Keratinocyte (primary cell): ENCODE results near the gene MAGI2. TPM values are rescaled to one million over a fixed set of nuclear protein-coding genes. Genes with fewer than 3 reads are reported as not detected.

ENCODE experiments used
- DNase-seq: peaks from one replicate; pipeline ENCODE4 v3.0.0-alpha.2; 2011; ENCODE audit warnings: low read depth, missing footprints, low spot score
- FAIRE-seq: peaks from 2 replicates; lab custom pipeline; 2011; peaks lifted over from hg19 to GRCh38; lab: Jason Lieb, UNC
- H2AFZ ChIP-seq: 2 replicates; pipeline ENCODE4 v1.6.0; 2012; ENCODE audit warnings: low read length, control low read depth, inconsistent platforms; ENCODE audit not compliant: control insufficient read depth
- H3K27ac ChIP-seq: 2 replicates; pipeline ENCODE4 v1.5.1; 2011; ENCODE audit warnings: low read length; ENCODE audit not compliant: control insufficient read depth, insufficient read depth
- H3K27me3 ChIP-seq: 3 replicates; pipeline ENCODE4 v1.6.0; 2011; ENCODE audit warnings: low read length; ENCODE audit not compliant: control insufficient read depth, insufficient read depth; ENCODE audit errors: extremely low read depth
- H3K36me3 ChIP-seq, 2 experiments: 2 replicates in 1 of 2; 3 replicates in 1 of 2; pipeline ENCODE4 v1.5.1; 2011; ENCODE audit warnings: low read length in 2 of 2, mild to moderate bottlenecking in 1 of 2; ENCODE audit not compliant: control insufficient read depth in 2 of 2, insufficient read depth in 2 of 2; ENCODE audit errors: extremely low read depth in 1 of 2
- H3K4me1 ChIP-seq: 3 replicates; pipeline ENCODE4 v1.5.1; 2011; ENCODE audit warnings: low read length; ENCODE audit not compliant: control insufficient read depth, insufficient read depth; ENCODE audit errors: extremely low read depth
- H3K4me2 ChIP-seq: 3 replicates; pipeline ENCODE4 v1.6.0; 2011; ENCODE audit warnings: low read depth, low read length; ENCODE audit not compliant: control insufficient read depth, insufficient read depth; ENCODE audit errors: extremely low read depth
- H3K4me3 ChIP-seq, 3 experiments: fragments of 200-600 bp in 1 of 3; sonication (generic) in 1 of 3; 2 replicates in 2 of 3; 3 replicates in 1 of 3; pipeline ENCODE4 v1.5.1; 2011 to 2016; ENCODE audit warnings: low read length in 3 of 3, mild to moderate bottlenecking in 3 of 3, control low read depth in 2 of 3, inconsistent platforms in 1 of 3, low read depth in 1 of 3, mixed read lengths in 1 of 3, mixed run types in 1 of 3, moderate library complexity in 1 of 3; ENCODE audit not compliant: control insufficient read depth in 2 of 3, insufficient read depth in 2 of 3; ENCODE audit errors: extremely low read depth in 1 of 3
- H3K79me2 ChIP-seq: 2 replicates; pipeline ENCODE4 v1.6.0; 2012; ENCODE audit warnings: low read length; ENCODE audit not compliant: control insufficient read depth, insufficient read depth
- H3K9ac ChIP-seq: 3 replicates; pipeline ENCODE4 v1.6.0; 2011; ENCODE audit warnings: low read length; ENCODE audit not compliant: control insufficient read depth, insufficient read depth; ENCODE audit errors: extremely low read depth
- H3K9me1 ChIP-seq: 3 replicates; pipeline ENCODE4 v1.6.0; 2011; ENCODE audit warnings: low read length; ENCODE audit not compliant: control insufficient read depth, insufficient read depth; ENCODE audit errors: extremely low read depth
- H3K9me3 ChIP-seq: 2 replicates; pipeline ENCODE4 v1.5.1; 2012; ENCODE audit warnings: low read depth, low read length; ENCODE audit not compliant: control insufficient read depth
- H4K20me1 ChIP-seq: 3 replicates; pipeline ENCODE4 v1.6.0; 2011; ENCODE audit warnings: low read length; ENCODE audit not compliant: control insufficient read depth, insufficient read depth; ENCODE audit errors: extremely low read depth
- CTCF ChIP-seq, 3 experiments: IDR thresholded peaks in 1 of 3; conservative IDR thresholded peaks in 1 of 3; optimal IDR thresholded peaks in 1 of 3; 2 replicates in 2 of 3; 3 replicates in 1 of 3; pipeline versions ENCODE3 to v1.5.1; 2011; ENCODE audit warnings: low read length in 3 of 3, mild to moderate bottlenecking in 3 of 3, moderate library complexity in 2 of 3, control low read depth in 1 of 3, inconsistent platforms in 1 of 3; ENCODE audit not compliant: insufficient read depth in 2 of 3; ENCODE audit errors: extremely low read depth in 1 of 3
- EZH2 ChIP-seq: IDR thresholded peaks from one replicate; pipeline ENCODE4 v1.6.1; 2012; ENCODE audit warnings: inconsistent platforms, mild to moderate bottlenecking, low read length, moderate library complexity
- dilution Hi-C: fragments of 300-500 bp; cut with MboI; formaldehyde crosslinking; loops from one replicate; pipeline ENCODE4 v1.7.0; 2020; ENCODE audit warnings: low sequenced_read_pairs; ENCODE audit not compliant: extremely low pct_ligation_motif_present
- polyA plus RNA-seq, 5 experiments: library from polyadenylated mRNA; depleted of rRNA in 3 of 5; stranded (reverse) in 3 of 5; stranded (forward) in 1 of 5; unstranded in 1 of 5; fragments of >200 nt; gene quantifications; 1 replicate in 1 of 5; 2 replicates in 3 of 5; 3 replicates in 1 of 5; pipeline versions ENCODE4 v1.2.1 to v1.2.3, GENCODE V29; 2011 to 2012; ENCODE audit warnings: missing spikeins in 2 of 5, low read depth in 1 of 5, low replicate concordance in 1 of 5

Gene MAGI2
- polyA plus RNA-seq, 1 donor (not counting 4 experiments of a cell fraction or from before 2014, with no cell fraction given) = 0.07 TPM

GRCh38 chr7:79217468-79217867 lies 236.0 kb downstream of the MAGI2 start:
- H3K27ac ChIP-seq = no peak overlapping the region
- H3K4me1 ChIP-seq = no peaks in the 10 kb centered on the region
- no peak overlapping the region for H2AFZ ChIP-seq
- no peak for DNase-seq
- no peaks in the 10 kb centered on the region for H3K9me3 ChIP-seq
- H4K20me1 ChIP-seq = no peaks in the 10 kb centered on the region
- H3K4me3 ChIP-seq = no peak overlapping the region
- H3K36me3 ChIP-seq = no peaks in the 10 kb centered on the region
- dilution Hi-C loops = no loop called here
- TF ChIP-seq EZH2 (no peak), CTCF (optimal IDR thresholded peaks at IDR 0.05 in 1 of 3, IDR thresholded peaks at IDR 0.05 in 1 of 3, conservative IDR thresholded peaks at IDR 0.05 in 1 of 3; ENCODE audit: extremely low read depth in 1 of 3, insufficient read depth in 2 of 3, low read length in 3 of 3) (no peak)
- no peak overlapping the region for H3K9ac ChIP-seq
- H3K79me2 ChIP-seq = no peaks in the 10 kb centered on the region
- H3K4me2 ChIP-seq = no peak overlapping the region
- no peak for FAIRE-seq
- H3K27me3 ChIP-seq = no peaks in the 10 kb centered on the region
- no peaks in the 10 kb centered on the region for H3K9me1 ChIP-seq

GRCh38 chr7:79216236-79216635 lies 237.2 kb downstream of the MAGI2 start:
- dilution Hi-C loops = no loop called here
- Histone ChIP-seq H3K79me2 (no peaks in the 10 kb centered on the region), H3K27me3 (no peaks in the 10 kb centered on the region), H3K27ac (no peak overlapping the region), H4K20me1 (no peaks in the 10 kb centered on the region), H3K4me2 (no peak overlapping the region), H3K9me3 (no peaks in the 10 kb centered on the region), H2AFZ (no peak overlapping the region), H3K4me3 (no peak overlapping the region), H3K9ac (no peak overlapping the region), H3K4me1 (no peaks in the 10 kb centered on the region), H3K36me3 (no peaks in the 10 kb centered on the region), H3K9me1 (no peaks in the 10 kb centered on the region)
- FAIRE-seq = no peak
- no peak for DNase-seq
- TF ChIP-seq EZH2 = no peak
- no peak for TF ChIP-seq CTCF (optimal IDR thresholded peaks at IDR 0.05 in 1 of 3, IDR thresholded peaks at IDR 0.05 in 1 of 3, conservative IDR thresholded peaks at IDR 0.05 in 1 of 3; ENCODE audit: extremely low read depth in 1 of 3, insufficient read depth in 2 of 3, low read length in 3 of 3)
